Adrenal gland (tissue), 12 donors: ENCODE measurements around the gene GFOD1. TPM values are rescaled to one million over a fixed set of nuclear protein-coding genes. Genes with fewer than 3 reads are reported as not detected.
A peak's percentile ranks its signal among the peaks of the same experiment; 100 is the strongest.

ENCODE experiments used
- DNase-seq, 7 donors: peaks; one replicate each; pipeline ENCODE4 v3.0.0-alpha.2; 2019 to 2020
- H3K27ac ChIP-seq, 5 donors: fragments of 200-600 bp; sonication (generic) in 4 of 5; 1 replicate in 3 of 5; 2 replicates in 2 of 5; pipeline versions ENCODE4 v1.5.1 to v1.8.0; 2016 to 2020; ENCODE audit warnings: mild to moderate bottlenecking in 1 of 5
- H3K27me3 ChIP-seq: fragments of 200-600 bp; 2 replicates; pipeline ENCODE4 v1.8.0; 2021
- H3K36me3 ChIP-seq, 2 donors: fragments of 200-600 bp; replicated peaks in 1 of 2; 1 replicate in 1 of 2; 2 replicates in 1 of 2; pipeline versions ENCODE4 v1.5.1 to v1.8.0; 2018 to 2022
- H3K4me1 ChIP-seq, 2 donors: fragments of 200-600 bp; replicated peaks in 1 of 2; 1 replicate in 1 of 2; 2 replicates in 1 of 2; pipeline versions ENCODE4 v1.5.1 to v1.8.0; 2018 to 2021
- H3K4me3 ChIP-seq, 4 donors: fragments of 200-600 bp; sonication (generic) in 3 of 4; one replicate each; pipeline ENCODE4 v1.5.1; 2016 to 2018
- H3K9me3 ChIP-seq, 3 donors: fragments of 200-600 bp; sonication (generic) in 1 of 3; replicated peaks in 1 of 3; 1 replicate in 2 of 3; 2 replicates in 1 of 3; pipeline versions ENCODE4 v1.5.1 to v1.8.0; 2016 to 2021
- POLR2A ChIP-seq, 2 donors: fragments of 450-650 bp; IDR thresholded peaks; one replicate each; pipeline ENCODE4 v1.6.1; 2017; ENCODE audit warnings: antibody characterized with exemption in 2 of 2, mild to moderate bottlenecking in 2 of 2, moderate library complexity in 1 of 2
- WGBS, 4 donors: extraction: QIAGEN DNeasy Blood & Tissue Kit in 2 of 4; methylation state at CpG; one replicate each; pipeline versions ENCODE4 v1.1.5 to v1.1.7; 2013 to 2017; 5-methylcytosine and 5-hydroxymethylcytosine counted together
- intact Hi-C, 2 donors: fragments of 100-400 bp; cut with DNase I; formaldehyde crosslinking; loops; one replicate each; pipeline versions ENCODE4 v1.14.1 to v1.15.0; 2022 to 2023
- polyA plus RNA-seq, 3 donors: library from polyadenylated mRNA; stranded (reverse); fragments of 200-250 nt in 2 of 3; fragments of 350-450 nt in 1 of 3; fragmentation: Illumina TruSeq in 1 of 3; extraction: RNeasy Lipid Tissue Mini Kit (QIAGEN cat#74804) in 1 of 3; gene quantifications; one replicate each; pipeline ENCODE4 v1.2.3, GENCODE V29; 2013 to 2014
- total RNA-seq, 9 donors: library from RNA; depleted of rRNA in 4 of 9; stranded (reverse); fragments of >200 nt in 4 of 9; fragments of 120-200 nt in 1 of 9; fragmentation: NEBNext Ultra II Directional in 1 of 9; extraction: Animal tissue kit (Norgen Biotek cat#: 25700) in 1 of 9; gene quantifications; one replicate each; pipeline versions ENCODE4 v1.1.0 to v1.2.4, GENCODE V29; 2013 to 2023
- TF ChIP-seq, protein P1 (sequence below), 6 experiments: fragments of 450-650 bp in 4 of 6; fragments of 200-600 bp in 2 of 6; sonication (generic) in 1 of 6; IDR thresholded peaks; 1 replicate in 5 of 6; 2 replicates in 1 of 6; pipeline versions ENCODE4 v1.5.1 to v1.8.0; 2016 to 2021; ENCODE audit warnings: antibody characterized with exemption in 6 of 6, mild to moderate bottlenecking in 2 of 6, moderate library complexity in 1 of 6
- donor health status: healthy with polysubstance abuse.
- donor health status: Bipolar disorder and iron deficiency.
- donor health status: DM: yes; HTN: yes; CAD: no.
- donor health status: DM: no; HTN: no; CAD: no.
- donor health status: DM: no; HTN: no; CAD: no.
- donor health status: DM: yes; HTN: yes; CAD: no.

The GFOD1 gene
- total and polyA plus RNA-seq, 12 donors: 1.9 to 7.7 (median 4.1) TPM

DNA sequence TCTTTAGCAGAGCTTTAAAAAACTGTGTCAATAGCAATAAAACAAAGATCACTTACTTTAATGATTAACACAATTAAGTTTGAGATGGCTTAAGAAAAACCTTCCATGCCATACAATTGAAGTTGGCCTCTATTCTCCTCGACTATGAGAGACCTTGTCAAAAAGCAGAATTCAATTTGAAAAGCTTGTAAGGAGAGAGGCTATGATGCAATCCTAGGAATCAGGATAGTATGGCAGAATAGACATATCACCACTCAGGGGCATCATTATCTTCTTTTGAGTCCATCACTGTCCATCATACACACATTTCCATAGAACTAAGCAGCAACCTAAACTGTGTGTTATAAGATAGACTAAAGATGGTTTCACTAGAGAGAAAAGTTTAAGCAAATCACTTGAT is 176.2 kb downstream of the GFOD1 start:
- no peaks in the 10 kb centered on the region for H3K27me3 ChIP-seq
- H3K27ac ChIP-seq: no peak overlapping the region
- H3K4me1 ChIP-seq: no peaks in the 10 kb centered on the region
- peaks cover 0 to 18% of the 10 kb centered on the region in 2 donors for H3K36me3 ChIP-seq
- no peak for TF ChIP-seq POLR2A (IDR thresholded peaks at IDR 0.05)
- TF ChIP-seq, protein P1, sequence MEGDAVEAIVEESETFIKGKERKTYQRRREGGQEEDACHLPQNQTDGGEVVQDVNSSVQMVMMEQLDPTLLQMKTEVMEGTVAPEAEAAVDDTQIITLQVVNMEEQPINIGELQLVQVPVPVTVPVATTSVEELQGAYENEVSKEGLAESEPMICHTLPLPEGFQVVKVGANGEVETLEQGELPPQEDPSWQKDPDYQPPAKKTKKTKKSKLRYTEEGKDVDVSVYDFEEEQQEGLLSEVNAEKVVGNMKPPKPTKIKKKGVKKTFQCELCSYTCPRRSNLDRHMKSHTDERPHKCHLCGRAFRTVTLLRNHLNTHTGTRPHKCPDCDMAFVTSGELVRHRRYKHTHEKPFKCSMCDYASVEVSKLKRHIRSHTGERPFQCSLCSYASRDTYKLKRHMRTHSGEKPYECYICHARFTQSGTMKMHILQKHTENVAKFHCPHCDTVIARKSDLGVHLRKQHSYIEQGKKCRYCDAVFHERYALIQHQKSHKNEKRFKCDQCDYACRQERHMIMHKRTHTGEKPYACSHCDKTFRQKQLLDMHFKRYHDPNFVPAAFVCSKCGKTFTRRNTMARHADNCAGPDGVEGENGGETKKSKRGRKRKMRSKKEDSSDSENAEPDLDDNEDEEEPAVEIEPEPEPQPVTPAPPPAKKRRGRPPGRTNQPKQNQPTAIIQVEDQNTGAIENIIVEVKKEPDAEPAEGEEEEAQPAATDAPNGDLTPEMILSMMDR (IDR thresholded peaks at IDR 0.05): no peak
- intact Hi-C loops: no loop called here
- 36 to 88% (median 66%) methylated on average over 1 of the region's 1 CpG for WGBS, 4 donors
- DNase-seq: no peak
- H3K4me3 ChIP-seq: no peak overlapping the region
- no peaks in the 10 kb centered on the region for H3K9me3 ChIP-seq

DNA sequence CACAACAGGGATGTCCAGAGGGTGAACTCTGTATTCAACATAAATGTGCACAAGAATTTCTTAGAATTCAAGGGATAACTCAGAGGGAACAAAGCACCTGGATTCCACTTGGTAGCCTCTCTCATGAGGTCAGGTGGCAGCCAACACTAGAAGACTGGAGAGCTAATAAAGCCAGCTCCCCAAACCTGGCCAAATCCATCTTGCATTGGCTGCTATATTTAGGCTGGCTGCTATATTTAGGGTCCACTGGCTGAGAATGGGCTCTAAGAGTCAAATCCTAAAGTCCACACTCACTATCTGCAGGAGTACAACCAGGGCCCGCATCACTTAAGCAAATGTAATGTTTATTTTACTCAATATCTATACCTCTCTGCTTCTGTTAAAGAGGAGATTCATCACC is 179.1 kb downstream of the GFOD1 start:
- Histone ChIP-seq H3K36me3 (peaks cover 0 to 11% of the 10 kb centered on the region in 2 donors), H3K27ac (peak overlapping the region in 1 of 5 donors; percentile 56), H3K4me1 (peaks cover 5 to 9% of the 10 kb centered on the region in 2 donors), H3K4me3 (no peak overlapping the region), H3K9me3 (no peaks in the 10 kb centered on the region), H3K27me3 (no peaks in the 10 kb centered on the region)
- intact Hi-C loops: no loop called here
- TF ChIP-seq, protein P1 (IDR thresholded peaks at IDR 0.05): no peak
- no peak for TF ChIP-seq POLR2A (IDR thresholded peaks at IDR 0.05)
- no peak for DNase-seq
- WGBS, 4 donors: 94 to 100% (median 99%) methylated on average over 1 of the region's 1 CpG

Other genes with a start within 250 kb of the GFOD1 start
- 10 to 100 TPM in 7 of 9 donors, 1 to 10 TPM in 2; 8.0 to 23.0 (median 12.4) TPM for gene TBC1D7, start 159.1 kb downstream of the GFOD1 start, total RNA-seq
- 10 to 100 TPM in 1 of 3 donors, 1 to 10 TPM in 2; 8.3 to 13.0 (median 8.9) TPM for gene TBC1D7, start 159.1 kb downstream of the GFOD1 start, polyA plus RNA-seq
- gene SIRT5, start 87.0 kb upstream of the GFOD1 start, total RNA-seq: 10 to 100 TPM in 6 of 9 donors, 1 to 10 TPM in 3; 6.6 to 18.2 (median 11.8) TPM
- gene SIRT5, start 87.0 kb upstream of the GFOD1 start, polyA plus RNA-seq: 10 to 100 TPM in 1 of 3 donors, 1 to 10 TPM in 2; 7.1 to 11.6 (median 7.2) TPM
- gene NOL7, start 127.7 kb upstream of the GFOD1 start, total RNA-seq: 100 to 1,000 TPM in 1 of 9 donors, 10 to 100 TPM in 8; 58.5 to 104 (median 75.1) TPM
- gene NOL7, start 127.7 kb upstream of the GFOD1 start, polyA plus RNA-seq: 100 to 1,000 TPM in 1 of 3 donors, 10 to 100 TPM in 2; 42.4 to 111 (median 48.2) TPM
- gene RANBP9, start 224.2 kb upstream of the GFOD1 start, total RNA-seq: 10 to 100 TPM; 30.8 to 63.1 (median 38.7) TPM
- gene RANBP9, start 224.2 kb upstream of the GFOD1 start, polyA plus RNA-seq: 10 to 100 TPM; 20.1 to 57.7 (median 26.4) TPM